ENCODE results near the gene PCSK2. TPM values are rescaled to one million over a fixed set of nuclear protein-coding genes. Genes with fewer than 3 reads are reported as not detected.

The PCSK2 gene
- total and polyA plus RNA-seq, 2 experiments from 2014 or later: 1.3 to 3.8 TPM

- H3K36me3 ChIP-seq (replicated peaks; ENCODE audit: insufficient read depth, low read depth): no peaks in the 10 kb centered on the region
- no peak for DNase-seq (ENCODE audit: low spot score)
- no peak overlapping the region for H3K27ac ChIP-seq
- H3K4me2 ChIP-seq: no peak overlapping the region
- no peaks in the 10 kb centered on the region for H3K4me1 ChIP-seq (ENCODE audit: insufficient read depth)
- H3K79me2 ChIP-seq: no peaks in the 10 kb centered on the region
- no peak overlapping the region for H2AFZ ChIP-seq
- WGBS (ENCODE audit: low lambda C conversion rate, missing lambda C conversion rate): 73% methylated on average over 1 of the region's 1 CpG
- H4K20me1 ChIP-seq (ENCODE audit: insufficient read depth, poor library complexity, severe bottlenecking): no peaks in the 10 kb centered on the region
- H3K4me3 ChIP-seq: no peak overlapping the region
- TF ChIP-seq EZH2 (IDR thresholded peaks at IDR 0.05; ENCODE audit: borderline replicate concordance) (no peak), CTCF (IDR thresholded peaks at IDR 0.05; ENCODE audit: poor library complexity) (no peak), EZH2phosphoT487 (IDR thresholded peaks at IDR 0.05; ENCODE audit: low read depth, severe bottlenecking, unreplicated experiment) (no peak)
- H3K9me3 ChIP-seq (ENCODE audit: low read depth): no peaks in the 10 kb centered on the region
- no peaks in the 10 kb centered on the region for H3K9me2 ChIP-seq (replicated peaks; ENCODE audit: insufficient read depth)
- H3K27me3 ChIP-seq: no peaks in the 10 kb centered on the region
Measured at GRCh38 chr20:17421493-17421892, 194.7 kb downstream of the PCSK2 start.

- H2AFZ ChIP-seq: no peak overlapping the region
- H3K36me3 ChIP-seq (replicated peaks; ENCODE audit: insufficient read depth, low read depth): no peaks in the 10 kb centered on the region
- no peaks in the 10 kb centered on the region for H3K79me2 ChIP-seq
- no peak overlapping the region for H3K4me2 ChIP-seq
- H3K9me3 ChIP-seq (ENCODE audit: low read depth): no peaks in the 10 kb centered on the region
- no peaks in the 10 kb centered on the region for H3K4me1 ChIP-seq (ENCODE audit: insufficient read depth)
- no peak for TF ChIP-seq CTCF (IDR thresholded peaks at IDR 0.05; ENCODE audit: poor library complexity)
- no peak overlapping the region for H3K27ac ChIP-seq
- no peaks in the 10 kb centered on the region for H3K27me3 ChIP-seq
- H3K9me2 ChIP-seq (replicated peaks; ENCODE audit: insufficient read depth): no peaks in the 10 kb centered on the region
- H3K4me3 ChIP-seq: no peak overlapping the region
- H4K20me1 ChIP-seq (ENCODE audit: insufficient read depth, poor library complexity, severe bottlenecking): no peaks in the 10 kb centered on the region
- no peak for DNase-seq (ENCODE audit: low spot score)
Measured at GRCh38 chr20:17423782-17424181, 196.9 kb downstream of the PCSK2 start.

GRCh38 chr20:17427638-17428037 is 200.8 kb downstream of the PCSK2 start:
- no peaks in the 10 kb centered on the region for H3K9me2 ChIP-seq (replicated peaks; ENCODE audit: insufficient read depth)

More at GRCh38 chr20:17427638-17428037, 200.8 kb downstream of the PCSK2 start:
- H3K79me2 ChIP-seq: no peaks in the 10 kb centered on the region
- no peak for TF ChIP-seq CTCF (IDR thresholded peaks at IDR 0.05; ENCODE audit: poor library complexity)
- H3K9me3 ChIP-seq (ENCODE audit: low read depth): no peaks in the 10 kb centered on the region
- no peak overlapping the region for H2AFZ ChIP-seq
- no peak overlapping the region for H3K4me2 ChIP-seq
- no peak for DNase-seq (ENCODE audit: low spot score)
- WGBS (ENCODE audit: low lambda C conversion rate, missing lambda C conversion rate): 98% methylated on average over 2 of the region's 2 CpGs
- no peaks in the 10 kb centered on the region for H3K27me3 ChIP-seq
- no peaks in the 10 kb centered on the region for H3K36me3 ChIP-seq (replicated peaks; ENCODE audit: insufficient read depth, low read depth)
- H3K27ac ChIP-seq: no peak overlapping the region
- H3K4me1 ChIP-seq (ENCODE audit: insufficient read depth): peaks cover 12% of the 10 kb centered on the region
- no peak overlapping the region for H3K4me3 ChIP-seq
- no peaks in the 10 kb centered on the region for H4K20me1 ChIP-seq (ENCODE audit: insufficient read depth, poor library complexity, severe bottlenecking)
